ENCODE results near the gene BANF1.
A peak's percentile ranks its signal among the peaks of the same experiment; 100 is the strongest.
"Not testable (repeated sequence)": the region's sequence is repeated elsewhere in the genome, so short reads cannot be mapped to it uniquely, and the experiment has no call there.

BANF1 gene

GRCh38 chr11:65978391-65979238 is 23.7 kb upstream of the BANF1 start:
- DNase-seq (ENCODE audit: low read depth in 1 of 2, low spot score in 1 of 2), result no peak

DNA sequence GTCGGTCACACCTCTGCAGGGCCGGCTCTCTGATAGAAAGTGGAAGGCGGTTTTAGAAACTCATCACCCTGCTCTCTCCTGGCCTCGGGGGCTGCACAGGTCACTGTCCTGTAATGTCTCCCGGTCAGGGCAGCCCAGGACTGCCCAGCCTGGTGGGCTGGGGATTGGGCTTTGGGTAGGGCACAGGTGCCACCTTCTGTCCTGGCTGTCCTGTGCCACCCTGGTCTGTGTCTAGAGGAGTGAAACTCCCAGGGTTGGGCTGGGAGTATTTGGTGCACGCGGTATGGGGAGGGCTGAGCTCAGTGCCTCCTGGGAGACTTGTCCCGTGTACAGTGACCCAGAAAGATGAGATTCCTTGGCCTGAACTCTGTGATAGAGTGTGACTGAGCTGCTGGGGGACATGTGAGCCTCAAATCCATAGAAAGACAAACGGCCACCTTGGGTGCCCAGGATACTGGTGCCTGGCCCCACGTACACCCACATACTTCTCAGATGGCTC is 23.0 kb upstream of the BANF1 start:
- DNase-seq (ENCODE audit: low read depth in 1 of 2, low spot score in 1 of 2), result no peak

- no peak for DNase-seq (ENCODE audit: low read depth in 1 of 2, low spot score in 1 of 2)
These were observed 21.1 kb upstream of the BANF1 start for GRCh38 chr11:65981101-65981740.

- DNase-seq (ENCODE audit: low read depth in 1 of 2, low spot score in 1 of 2), result no peak
These were observed 20.1 kb upstream of the BANF1 start for GRCh38 chr11:65981972-65982823.

DNA sequence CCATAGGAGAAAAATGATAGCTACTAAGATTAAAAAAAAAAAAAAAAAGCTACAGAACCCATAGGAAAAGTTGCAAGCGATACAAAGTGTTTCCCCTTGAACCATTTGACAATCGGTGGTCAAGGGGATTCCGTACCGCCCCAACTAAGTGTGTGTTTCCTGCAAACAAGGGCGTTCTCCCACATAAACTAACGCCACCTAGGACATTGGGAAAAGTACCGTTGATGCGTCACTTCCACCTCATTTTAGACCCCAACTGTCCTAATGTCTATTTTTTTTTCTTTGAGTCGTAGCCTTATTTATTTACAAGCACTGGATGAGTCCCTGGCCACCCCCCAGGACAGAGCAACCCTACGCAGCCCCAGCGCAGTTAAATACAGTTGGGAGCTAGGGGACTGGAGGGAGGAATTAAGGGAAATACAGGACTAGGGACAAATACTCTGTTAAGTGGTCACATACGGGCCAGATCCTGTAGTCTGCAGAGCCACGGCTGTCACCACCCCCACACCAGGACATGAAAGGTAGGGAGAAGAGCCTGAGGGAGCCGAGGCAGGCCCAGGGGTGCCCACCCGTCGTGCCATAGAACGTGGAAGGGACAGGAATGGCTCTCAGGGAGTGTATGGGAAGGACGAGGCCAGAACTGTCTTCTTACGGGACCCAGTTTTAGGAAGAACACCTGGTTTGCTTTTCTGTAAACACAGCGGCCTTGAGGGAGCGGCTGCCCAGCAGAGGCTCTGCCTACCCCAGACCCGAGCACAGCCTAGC is 19.3 kb upstream of the BANF1 start:
- no peak for DNase-seq (ENCODE audit: low read depth in 1 of 2, low spot score in 1 of 2)

DNA sequence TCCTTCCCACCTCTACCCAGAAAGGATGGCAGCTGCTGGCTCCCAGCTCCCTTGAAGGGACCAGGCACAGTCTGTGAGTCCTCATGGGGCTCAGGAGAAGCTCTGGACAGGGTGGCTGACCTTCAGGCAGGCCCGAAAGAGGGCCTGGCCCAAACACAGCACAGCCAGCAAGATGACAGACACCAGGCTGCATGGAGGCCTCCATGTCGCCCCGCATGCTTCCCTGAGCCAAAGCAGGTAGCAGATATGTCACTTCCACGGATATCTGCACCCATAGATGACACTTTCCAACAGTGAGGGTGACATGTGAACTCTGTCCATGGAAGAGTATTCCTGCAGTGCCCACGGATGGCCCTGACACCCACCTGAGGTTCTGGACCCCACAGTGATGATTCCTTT is 18.7 kb upstream of the BANF1 start:
- no peak for DNase-seq (ENCODE audit: low read depth in 1 of 2, low spot score in 1 of 2)

- no peak for DNase-seq (ENCODE audit: low read depth in 1 of 2, low spot score in 1 of 2)
These were observed 15.0 kb upstream of the BANF1 start for GRCh38 chr11:65987336-65987735.

DNA sequence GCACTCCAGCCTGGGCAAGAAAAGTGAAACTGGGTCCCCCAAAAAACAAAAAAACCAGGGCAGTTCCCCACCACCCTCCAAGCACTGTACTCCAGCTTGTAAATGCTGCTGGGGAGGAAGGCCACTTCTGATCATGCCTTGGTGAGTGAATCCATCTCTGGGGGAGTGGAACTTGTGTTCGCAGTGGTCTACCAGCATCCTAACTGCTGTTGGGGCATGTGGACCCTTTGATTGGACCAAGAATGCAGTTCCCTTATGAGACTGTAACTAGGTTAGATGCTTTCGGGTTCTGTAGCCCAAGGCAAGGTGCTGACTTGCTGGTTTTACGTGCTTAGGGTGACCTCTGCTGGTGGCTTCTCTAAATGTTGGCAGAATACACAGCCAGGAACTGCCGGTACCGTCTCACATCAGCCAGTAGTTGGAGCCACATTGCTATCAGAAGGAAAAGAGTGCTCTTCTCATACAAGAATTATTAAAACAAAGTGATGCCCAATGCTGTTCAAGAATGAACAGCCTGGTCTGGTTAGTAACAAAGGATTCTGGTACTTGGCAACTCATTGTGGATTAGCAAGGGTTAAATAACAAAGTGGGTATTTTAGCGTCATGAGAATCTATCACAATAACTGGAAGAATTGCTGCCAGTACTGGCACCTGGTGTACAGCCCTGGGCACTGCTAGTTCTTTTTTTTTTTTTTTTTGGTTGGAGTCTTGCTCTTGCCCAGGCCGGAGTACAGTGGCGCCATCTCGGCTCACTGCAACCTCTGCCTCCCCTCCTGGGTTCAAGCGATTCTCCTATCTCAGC is 13.3 kb upstream of the BANF1 start:
- DNase-seq (ENCODE audit: low read depth in 1 of 2, low spot score in 1 of 2), result peak; percentile 75 to 81

DNA sequence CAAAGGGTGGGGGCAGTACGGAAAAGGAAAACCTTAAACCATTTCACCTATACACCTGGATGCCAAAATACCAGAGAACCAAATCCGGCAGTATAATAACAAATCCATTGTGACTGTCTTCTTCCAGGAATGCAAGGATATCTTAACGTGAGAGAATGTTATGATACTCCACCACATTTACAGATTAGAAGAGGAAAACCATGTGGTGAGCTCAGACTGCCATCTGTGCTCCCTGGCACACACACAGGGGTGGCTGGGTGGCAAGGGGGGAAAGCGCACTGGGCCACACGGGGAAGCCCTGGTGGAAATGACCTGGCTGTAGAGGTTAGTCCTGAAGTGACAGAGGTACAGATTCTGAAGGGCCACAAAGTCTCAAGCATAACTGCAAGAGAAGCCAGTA is 10.2 kb upstream of the BANF1 start:
- no peak for DNase-seq (ENCODE audit: low read depth in 1 of 2, low spot score in 1 of 2)

DNA sequence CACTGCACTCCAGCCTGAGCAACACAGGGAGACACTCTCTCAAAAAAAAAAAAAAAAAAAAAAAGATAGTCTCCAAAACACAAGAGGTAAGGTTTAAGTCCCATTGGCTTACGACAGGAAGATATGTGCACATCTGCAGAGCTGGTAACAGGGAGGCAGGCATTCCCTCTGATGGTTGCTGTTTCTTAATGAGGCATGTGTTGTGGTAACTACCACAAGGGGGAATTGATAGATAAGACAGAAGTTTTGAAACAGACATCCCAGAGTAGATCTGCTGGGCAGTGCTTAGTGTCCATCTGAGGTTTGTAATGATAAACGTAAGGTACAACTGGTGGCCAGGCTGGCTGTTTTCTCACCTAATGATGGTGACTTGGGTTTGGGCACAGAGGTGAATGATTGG is 5.0 kb upstream of the BANF1 start:
- DNase-seq (ENCODE audit: low read depth in 1 of 2, low spot score in 1 of 2), result no peak

GRCh38 chr11:66002648-66003225 is 434 bp downstream of the BANF1 start:
- DNase-seq (ENCODE audit: low read depth in 1 of 2, low spot score in 1 of 2), result no peak

- DNase-seq (ENCODE audit: low read depth in 1 of 2, low spot score in 1 of 2), result no peak
These were observed 988 bp downstream of the BANF1 start for GRCh38 chr11:66003291-66003690.

- DNase-seq (ENCODE audit: low read depth in 1 of 2, low spot score in 1 of 2), result no peak
These were observed 1.9 kb downstream of the BANF1 start for GRCh38 chr11:66004186-66004585.

DNA sequence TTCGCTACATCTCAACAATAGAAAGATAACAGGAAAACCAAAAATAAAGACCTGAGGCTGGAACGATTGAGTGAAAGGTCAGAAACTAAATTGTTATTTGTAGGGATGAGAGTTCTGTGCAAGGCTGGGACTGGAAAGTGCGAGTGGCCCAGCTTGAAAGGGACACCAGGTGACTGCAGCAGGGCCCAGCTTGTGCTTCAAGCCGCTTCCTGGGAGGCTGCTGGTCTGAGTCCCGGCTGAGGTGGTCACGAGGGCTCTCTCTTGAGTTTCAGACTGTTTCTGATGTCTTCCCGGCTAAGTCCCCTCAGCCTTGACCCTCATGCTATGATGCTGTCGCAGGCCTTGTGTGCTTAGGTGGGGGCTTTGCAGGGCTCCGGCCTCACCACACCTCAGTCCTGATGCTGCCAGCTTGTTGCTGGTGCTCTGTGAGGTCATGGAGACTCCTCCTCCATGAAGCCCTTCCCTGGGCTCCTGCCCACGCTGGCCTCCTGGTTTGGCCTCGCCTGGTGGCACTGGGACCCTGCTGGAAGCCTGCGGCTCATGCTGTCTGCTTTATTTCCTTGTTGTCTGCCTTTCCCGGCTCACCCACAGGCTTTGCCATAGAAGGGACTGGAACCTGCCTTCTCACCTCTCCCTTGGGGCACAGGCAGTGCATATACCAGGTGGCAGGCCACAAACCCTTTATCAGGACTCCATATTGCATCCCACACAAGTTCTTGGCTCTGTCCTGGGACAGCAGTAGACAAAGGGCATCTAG is 4.0 kb downstream of the BANF1 start:
- no peak for DNase-seq (ENCODE audit: low read depth in 1 of 2, low spot score in 1 of 2)

DNA sequence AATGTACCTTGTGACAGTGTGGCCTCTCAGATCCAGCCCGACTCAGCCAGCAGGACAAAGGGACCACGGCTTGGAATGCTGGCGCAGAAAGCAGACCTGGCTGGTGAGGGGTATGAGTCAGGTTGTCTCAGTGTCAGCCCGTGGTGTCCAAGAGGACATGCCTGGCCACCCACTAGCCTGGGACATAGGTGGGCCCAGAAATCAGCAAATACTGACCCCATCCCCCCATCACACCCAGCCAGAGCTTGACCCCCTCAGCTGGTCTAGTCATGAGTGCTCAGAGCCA is 4.5 kb downstream of the BANF1 start:
- no peak for DNase-seq (ENCODE audit: low read depth in 1 of 2, low spot score in 1 of 2)

DNA sequence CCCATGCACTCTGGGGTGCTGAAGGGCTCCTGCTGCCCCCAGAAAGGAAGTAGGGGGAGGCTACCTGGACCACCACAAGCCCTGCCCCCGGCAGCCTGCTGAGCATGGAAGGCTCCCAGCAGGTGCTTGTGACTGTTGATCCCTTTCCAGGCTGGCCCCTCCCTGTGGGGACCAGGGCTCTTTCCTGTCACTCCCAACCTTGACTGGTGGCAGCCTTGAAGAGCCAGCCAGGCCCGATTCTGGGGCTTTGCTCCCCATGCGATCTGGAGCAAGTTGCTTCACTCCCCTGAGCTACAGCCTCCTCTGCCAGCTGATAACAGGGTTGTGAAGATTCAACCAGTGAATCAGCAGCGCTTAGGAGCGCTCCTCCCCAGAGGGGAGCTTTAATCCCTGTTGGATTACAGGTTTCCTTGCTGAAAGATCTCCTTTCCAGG is 4.9 kb downstream of the BANF1 start:
- no peak for DNase-seq (ENCODE audit: low read depth in 1 of 2, low spot score in 1 of 2)

DNA sequence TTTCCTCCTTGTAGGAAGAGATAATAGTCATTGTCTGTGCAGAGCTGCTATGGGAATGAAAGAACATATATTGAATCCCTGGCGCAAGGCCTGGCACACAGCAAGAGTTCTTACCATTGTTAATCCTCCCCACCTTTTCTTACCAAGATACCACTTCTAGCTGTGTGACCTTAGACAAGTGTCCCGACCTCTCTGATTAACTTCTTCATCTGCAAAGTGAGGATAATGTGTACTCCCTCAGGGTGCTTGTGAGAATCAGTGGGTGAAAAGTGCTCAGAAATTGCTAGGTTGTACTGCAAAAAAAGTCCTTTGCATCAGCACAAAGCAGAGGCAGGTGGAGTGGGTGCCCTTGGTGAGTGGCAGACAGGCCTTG is 5.8 kb downstream of the BANF1 start:
- DNase-seq (ENCODE audit: low read depth in 1 of 2, low spot score in 1 of 2), result no peak

- DNase-seq (ENCODE audit: low read depth in 1 of 2, low spot score in 1 of 2), result no peak
These were observed 6.3 kb downstream of the BANF1 start for GRCh38 chr11:66008468-66009101.

DNA sequence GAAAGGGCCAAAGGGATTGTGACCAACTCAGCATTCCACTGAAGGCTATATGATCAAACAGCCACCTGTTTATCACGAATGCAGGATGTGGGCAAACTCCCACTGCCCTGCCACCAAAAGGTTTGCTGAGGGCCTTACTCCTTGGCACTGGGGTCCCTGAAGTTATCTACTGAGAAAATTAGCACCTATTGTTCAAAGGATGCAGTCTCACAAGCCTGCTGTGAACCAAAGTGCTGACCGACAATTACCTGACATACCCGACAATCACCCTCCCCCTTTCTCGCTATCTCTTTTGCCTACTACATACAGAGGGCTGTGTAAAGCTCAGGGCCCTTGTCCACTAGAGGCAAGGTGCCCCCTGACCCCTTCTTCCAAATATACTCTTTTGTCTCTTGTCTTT is 7.7 kb downstream of the BANF1 start:
- not testable (repeated sequence) for DNase-seq (ENCODE audit: low read depth in 1 of 2, low spot score in 1 of 2)

Measured in activated T-helper 1 cell treated with anti-CD3 and anti-CD28 coated beads, Interleukin-2, amount 50 U/mL, for 16 hours (primary cell).